GM21381 (cell line): Measurements from ENCODE around the gene ZBTB20.

Experiments
- ATAC-seq: cut with Tn5 transposase; IDR thresholded peaks from one replicate; pipeline ENCODE4 v1.9.1; 2021; ENCODE audit warnings: mild to moderate bottlenecking, moderate library complexity; ENCODE audit not compliant: unreplicated experiment

The ZBTB20 gene

DNA sequence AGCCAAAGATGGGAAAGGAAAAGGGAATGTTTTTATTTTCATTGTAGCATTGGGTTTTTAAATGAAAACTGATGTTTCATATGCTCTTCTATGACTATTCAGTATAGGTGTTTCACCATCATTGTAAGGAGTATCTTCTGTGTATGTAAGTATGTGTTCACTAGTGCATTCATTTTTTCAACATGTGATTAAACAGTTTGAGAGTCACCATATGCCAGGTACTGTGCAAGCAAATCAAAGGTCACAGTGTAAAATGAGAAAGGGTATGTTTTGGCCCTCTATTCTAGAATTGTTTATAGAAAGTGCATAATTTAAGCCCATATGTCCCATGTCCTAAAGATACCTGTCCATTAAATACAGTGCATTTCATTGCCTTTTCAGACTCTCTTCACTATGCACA lies 207.2 kb downstream of the ZBTB20 start:
- no peak for ATAC-seq

DNA sequence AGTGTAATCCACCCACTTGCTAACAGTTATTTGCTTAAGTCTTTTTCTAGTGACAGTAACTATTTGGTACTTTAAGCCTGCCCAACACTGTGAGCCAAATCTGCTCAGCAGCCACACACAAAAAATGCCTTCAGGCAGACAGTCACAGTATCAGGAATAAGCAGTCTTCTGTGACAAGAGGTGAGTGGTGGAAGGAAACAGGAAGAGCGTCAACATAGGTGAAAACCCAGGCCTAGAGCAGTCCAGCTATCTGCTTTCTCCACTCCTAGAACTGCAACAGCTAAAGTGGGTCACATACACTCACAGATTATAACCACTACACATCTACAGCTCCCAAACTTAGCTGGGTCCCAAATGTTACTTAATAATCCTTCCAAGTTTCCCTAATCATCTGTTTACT lies 213.7 kb downstream of the ZBTB20 start:
- ATAC-seq: no peak

DNA sequence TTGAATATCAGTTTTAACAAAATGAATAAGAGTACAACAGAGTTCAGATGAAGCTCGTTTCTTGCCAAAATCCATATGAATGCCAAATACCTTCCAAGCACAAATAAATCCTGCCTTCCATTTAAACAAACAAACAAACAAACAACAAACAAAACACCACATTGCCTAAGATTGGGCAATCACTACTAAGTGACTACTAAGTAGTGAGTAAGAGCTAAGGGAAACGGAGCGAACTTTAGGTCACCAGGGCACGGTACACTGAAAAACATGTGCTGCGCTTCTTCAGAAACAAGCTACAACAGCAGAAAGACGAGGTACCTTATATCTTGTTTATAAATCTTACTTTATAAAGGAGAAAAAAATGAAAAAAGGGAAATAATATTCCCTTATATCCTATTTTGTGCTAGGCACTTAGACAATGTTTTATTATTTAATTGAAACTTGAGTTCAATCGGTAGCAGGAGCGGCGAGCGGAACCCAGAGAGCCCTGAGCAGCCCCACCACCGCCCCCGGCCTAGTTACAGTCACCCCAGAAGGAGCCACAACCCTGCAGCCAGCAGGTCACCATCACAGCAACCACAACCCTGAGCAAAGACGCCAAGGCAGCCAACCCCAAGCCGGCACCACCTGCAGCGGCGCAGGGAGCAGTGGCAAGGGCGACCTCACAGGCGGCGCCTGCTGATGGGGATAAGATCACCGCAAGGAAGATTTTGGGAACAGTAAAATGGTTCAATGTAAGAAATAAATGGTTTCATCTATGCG lies 216.9 kb downstream of the ZBTB20 start:
- no peak for ATAC-seq

DNA sequence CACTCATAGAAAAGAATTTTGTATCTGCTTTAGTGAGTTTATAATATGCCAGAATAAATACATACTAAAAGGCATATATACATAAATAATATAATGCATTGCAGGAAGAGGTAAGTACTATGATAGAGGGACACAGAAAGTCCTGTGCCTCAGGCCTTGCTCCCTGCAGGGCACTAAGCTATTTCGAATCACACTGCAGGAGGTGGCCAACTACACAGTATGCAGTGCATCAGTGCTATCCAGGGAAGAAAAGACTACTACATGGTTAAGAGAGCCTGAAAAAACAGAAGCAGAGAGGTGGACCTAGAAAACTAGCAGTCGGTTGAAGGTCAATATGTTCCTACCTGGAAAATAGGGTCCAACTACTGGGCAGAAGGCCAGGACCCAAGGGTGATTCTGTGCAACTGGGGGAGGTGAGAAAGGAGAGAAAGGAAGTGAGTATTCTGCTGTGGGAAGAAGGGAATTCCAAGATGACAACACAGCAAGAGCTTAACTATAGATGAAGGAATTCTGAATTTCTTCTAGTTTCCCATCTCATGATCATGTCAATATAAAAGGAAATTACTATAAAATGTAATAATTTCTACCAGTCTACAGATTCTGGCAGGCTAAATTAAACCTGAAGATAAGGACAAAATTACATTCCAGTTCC lies 218.0 kb downstream of the ZBTB20 start:
- no peak for ATAC-seq

DNA sequence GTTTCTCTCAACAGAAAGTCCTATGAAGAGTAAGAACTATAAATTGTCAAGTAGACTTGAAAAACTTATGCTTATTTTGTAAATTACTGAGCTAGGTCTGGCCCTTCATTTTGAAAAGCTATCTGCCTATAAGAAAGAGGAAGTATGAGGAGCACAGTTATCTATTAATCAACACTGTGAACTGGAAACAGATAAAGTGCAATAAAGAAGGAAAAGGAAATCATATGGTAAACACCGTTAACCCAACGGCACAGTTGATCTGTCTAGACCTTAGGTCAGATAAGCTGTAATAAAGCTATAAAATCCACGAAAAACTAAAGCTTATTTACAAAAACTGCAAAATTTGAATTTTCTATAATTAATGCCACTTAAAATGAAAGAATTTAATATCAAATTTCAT lies 242.5 kb downstream of the ZBTB20 start:
- ATAC-seq: no peak

DNA sequence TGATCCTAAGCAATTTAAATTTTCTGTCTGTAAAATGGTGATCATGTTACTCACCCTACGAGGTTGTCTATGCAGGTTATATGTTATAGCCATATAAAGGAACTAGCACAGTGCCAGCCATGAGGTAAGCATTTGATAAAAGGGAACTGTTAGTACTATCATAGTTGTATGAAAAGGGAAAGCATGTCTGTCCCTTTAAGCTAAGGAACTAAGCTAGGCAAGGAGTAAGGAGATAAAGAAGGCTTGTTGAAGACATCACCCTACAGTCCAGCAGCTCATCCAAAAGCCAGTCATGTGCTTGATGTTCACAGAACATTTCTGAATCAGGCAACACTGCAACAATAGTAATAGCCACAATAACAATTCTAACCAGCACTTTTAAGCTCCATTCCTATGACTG lies 243.9 kb downstream of the ZBTB20 start:
- ATAC-seq: no peak

DNA sequence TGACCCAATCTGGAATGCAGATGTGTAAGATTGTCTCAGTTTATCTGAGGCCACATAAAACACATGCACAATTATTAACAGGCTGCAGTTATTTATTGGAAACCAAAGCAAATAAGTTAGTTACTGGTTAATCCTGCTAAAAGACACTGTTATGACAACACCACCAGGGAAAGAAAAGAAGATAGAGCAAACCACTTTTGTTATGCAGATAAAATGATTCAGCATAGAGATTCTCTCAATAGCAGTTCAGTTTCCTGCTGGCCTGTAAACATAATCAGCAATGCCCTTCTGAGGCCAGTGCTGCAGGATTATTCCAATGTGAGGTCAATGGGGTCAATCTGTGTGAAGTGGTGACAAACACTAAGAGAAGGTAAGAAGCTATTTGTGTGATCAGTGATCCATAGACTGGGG lies 244.4 kb downstream of the ZBTB20 start:
- ATAC-seq: no peak

DNA sequence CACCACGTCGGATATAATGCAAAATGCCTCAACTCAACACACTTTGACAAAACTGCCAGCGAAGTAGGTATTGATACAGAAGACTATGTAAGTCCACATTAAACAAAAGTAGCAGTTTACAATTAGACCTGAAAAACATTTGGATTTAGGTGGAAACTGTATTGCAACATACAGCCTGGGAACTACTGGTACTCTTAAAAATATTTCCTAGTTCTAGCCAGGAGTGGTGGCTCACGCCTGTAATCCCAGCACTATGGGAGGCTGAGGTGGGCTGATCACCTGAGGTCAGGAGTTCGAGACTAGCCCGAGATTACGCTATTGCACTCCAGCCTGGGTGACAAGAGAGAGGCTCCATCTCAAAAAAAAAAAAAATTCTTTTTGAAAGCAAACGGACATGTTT lies 246.2 kb downstream of the ZBTB20 start:
- ATAC-seq: no peak

DNA sequence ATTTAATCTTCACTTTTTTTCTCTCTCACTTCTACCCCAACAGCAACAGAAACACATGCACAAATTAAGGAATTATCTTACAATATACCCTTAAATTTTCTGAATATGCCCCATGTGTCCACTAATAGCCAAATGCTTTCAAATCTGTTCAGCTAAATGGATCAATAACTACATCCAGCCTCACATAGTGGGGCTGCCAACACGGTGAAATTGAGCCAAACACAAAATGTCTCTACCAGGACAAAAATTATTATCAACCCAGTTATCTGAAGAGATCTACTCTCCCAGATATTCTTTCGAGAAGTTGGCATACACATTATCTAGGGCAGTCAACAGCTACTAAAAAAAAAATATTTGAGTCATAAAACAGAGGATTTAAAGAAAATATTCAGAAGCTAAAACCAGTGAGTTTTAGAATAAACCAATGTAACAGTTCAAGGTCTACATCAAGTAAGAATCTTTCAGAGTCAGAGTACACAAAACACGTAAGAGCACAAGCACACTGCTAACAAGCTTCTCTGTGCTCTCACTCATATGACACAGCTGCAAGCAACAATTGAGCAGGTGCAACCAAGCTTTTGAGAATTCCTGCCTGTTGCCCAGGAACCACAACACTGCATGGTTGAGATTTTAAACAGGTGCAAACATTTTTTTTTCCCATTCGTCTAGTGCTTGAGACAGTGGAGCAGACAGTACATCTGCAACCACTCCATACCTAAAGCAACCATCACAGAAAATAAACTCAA lies 247.7 kb downstream of the ZBTB20 start:
- no peak for ATAC-seq

DNA sequence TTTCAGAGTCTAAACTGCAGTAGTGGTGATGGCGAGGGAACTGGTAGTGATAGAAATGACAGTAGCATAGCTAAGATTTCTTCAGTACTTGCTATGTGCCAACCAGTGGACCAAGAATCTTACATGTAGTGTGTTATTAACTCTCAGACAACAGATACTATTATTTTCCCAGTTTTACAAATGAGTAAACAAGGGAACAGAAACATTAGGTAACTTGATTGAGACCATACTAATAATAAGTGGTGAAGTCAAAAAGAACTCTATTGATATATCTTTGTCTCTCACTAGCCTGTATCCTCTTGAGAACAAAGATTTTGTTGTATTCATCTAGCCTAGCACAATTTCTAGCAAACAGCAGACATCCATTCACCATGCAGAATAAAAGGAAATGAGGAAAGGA lies 250.1 kb downstream of the ZBTB20 start:
- no peak for ATAC-seq

DNA sequence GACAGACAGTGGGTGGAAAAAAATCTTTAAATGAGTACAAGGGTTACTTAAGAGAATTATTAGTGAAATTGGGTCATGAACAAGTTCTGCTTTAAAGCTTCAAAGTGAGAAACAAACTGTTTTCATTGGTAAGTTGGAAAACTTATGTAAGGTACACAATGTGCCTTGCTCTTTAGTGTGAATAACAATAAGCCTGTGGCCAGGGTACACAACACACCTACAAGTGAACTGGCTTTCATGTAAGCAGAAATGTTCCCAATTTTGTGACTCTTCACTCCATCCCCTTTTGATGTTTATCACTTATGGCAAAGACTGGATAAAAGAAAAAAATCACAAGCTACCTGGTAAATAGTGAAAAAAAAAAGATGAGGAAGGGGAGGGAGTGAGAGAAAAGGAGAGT lies 253.7 kb downstream of the ZBTB20 start:
- ATAC-seq: no peak

DNA sequence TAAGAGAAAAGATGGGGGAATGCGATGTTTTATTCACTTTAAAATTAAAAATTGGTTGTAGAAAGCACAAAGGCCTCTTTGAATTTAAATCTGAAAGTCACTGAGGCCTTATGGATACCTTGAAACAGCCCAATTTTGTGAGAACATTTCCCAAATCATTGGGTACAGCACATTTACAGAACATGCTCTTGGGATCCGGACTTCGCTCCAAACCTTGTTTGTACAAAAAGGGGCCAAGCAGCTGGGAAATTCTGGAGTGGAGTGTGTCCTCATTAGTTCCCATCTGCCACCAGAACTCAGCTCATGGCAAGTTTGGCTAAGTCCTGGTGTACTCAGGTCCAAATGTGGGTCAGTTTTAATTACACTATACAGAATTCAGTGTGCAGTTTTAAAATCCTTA lies 254.2 kb downstream of the ZBTB20 start:
- no peak for ATAC-seq

DNA sequence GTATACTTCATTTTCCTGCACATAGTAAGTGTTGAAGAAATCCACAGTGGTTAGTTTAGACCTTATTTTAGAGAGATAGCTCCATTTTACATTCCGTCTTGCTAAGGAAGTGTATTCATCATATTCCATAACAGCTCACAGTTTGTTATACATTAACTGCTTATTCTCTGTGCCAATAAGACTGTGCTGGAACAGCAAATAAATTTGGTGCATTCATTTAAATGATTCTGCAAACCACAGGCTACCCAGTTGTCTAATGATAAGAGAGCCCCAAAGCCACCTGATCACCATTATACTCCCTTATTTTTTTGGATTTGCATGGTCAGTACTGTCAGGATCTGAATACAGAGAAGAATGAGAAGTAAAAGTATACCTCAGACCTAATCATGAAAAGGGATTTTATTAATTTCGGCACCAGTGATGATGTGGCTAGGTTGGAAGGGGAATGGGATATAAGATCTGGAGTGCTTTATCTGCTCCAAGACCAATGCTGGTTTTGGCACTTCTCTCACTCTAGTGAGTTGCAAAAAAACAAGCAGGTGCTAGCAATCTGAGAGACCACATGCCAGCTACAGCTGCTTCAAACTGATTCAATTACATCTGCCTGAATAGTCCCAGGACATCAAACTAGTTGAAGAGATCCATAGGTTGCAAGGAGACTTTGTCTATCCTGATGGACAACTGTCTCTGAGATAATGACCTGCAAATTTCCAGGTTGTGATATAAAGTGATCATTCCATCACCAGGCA lies 254.8 kb downstream of the ZBTB20 start:
- no peak for ATAC-seq

DNA sequence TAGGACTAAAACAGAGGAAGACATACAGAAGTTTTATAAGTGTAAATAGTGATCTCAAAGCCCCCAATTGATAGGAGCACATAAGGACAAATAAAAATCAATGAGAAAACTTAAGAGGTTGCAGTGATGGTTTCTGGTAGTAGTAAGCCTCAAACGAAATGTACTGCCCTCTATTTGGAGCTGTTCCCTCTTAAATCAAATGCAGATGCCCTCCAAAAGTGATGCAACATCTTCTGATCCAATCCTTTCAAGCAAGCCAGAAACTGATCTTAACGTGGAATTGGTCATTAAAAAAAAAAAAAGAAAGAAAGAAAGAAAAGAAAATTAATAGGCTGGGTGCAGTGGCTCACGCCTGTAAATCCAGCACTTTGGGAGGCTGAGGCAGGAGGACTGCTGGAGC lies 259.3 kb downstream of the ZBTB20 start:
- no peak for ATAC-seq

DNA sequence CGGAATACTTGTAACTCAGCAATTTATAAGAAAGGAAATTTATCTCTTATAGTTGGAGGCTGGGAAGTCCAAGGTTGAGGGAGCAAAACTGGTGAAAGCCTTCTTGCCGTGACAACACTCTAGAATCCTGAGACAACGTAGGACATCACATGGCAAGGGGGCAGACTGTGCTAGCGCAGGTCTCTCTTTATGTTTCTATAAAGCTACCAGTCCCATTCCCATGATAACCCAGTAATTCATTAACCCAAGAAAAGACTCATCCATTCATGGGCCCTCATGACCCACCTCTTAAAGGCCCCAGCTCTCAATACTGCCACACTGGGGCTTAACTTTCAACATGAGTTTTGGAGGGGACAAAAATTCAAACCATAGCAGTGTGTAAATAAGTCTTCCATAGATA lies 260.2 kb downstream of the ZBTB20 start:
- ATAC-seq: no peak

DNA sequence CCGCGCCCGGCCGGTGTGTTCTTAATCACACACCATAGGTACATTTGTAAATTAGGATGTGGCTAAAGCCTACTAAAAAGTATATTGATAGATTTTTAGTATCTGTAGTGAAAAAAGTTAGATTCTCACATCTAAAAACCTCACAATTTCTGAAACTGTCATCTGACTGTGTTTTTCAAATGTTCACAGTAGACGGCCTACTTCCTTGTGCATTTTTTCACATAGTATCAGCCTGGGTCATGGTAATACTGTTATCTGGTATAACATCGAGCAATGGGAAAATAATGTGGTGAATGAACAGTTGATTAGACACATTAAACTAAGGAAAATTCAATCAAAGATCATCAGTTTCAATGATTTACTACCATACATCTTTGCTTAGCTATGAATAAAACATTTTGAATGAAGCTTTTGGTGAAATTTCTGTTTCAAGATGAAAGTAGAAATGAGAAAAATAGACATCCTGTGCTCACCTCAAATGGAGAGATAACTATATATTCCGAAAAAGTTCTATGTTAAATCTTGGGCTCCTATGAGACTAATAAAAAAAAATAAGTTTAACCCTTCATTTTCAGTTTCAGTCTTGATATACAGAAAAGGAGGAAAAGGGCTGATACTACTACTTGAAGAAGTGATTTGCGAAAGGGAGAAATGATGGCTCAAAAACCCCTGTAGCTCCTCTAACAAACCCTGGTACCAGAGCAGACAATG lies 262.7 kb downstream of the ZBTB20 start:
- no peak for ATAC-seq

DNA sequence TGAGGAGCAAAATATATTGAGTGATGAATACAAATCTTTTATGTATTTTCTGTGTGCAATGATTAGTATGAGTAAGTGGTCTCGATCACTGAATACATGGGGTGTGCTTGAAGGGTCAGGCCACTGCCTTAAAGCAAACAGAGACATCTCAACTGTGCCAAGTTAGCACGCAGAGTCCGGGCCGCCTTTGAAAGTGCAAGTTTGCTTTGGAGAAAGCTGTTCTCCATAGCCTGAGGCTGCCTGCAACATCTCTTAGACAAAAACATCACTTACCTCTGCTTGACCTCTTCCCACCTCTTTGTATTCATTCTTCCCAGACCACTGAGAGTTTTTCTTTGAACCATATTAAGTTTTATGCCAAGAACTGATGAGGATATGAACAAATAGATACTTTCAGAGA lies 267.0 kb downstream of the ZBTB20 start:
- ATAC-seq: no peak

DNA sequence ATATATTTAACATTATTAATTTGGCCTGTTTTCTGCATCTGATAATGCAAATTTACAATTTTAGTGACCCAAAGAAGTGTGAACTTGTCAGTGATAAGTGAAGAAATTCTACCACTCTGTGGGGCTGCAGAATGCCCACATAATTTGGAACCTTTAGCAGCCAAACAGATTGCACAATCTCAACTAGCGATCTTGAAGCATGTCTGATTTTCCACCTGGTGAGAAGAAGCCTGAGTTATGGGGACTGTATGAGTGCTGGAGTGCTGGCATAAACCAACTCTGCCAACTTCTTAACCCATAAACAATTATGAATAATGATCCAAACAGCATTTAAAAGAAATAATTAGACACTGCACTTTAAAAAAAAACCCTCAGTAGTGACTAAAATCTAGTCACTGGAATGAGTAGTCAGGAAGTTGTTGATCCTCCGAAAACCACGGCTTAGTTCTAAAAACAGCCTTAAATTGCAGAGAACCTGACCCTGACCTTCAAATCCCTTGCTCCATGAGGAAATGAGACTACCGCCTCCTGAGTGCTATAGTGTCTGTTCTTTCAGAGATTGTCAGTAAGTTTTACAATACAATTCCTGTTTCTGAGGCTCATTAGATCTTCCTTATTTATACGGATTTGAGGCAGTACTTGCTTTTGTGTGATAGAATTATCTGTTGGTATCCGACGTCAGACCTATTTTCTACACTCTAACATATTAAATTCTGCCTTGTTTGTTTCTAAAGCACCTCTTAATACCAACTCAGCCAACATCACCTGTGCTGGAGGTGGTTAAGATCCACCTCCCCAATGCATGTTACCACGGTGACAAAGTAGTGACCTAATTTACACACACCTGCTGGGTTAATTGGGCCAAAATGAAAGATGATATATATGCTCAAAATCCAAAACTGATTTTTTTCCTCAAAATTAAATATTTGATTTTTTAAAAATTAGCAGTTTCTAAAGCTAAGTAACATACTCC lies 267.7 kb downstream of the ZBTB20 start:
- ATAC-seq: peak; percentile 67

DNA sequence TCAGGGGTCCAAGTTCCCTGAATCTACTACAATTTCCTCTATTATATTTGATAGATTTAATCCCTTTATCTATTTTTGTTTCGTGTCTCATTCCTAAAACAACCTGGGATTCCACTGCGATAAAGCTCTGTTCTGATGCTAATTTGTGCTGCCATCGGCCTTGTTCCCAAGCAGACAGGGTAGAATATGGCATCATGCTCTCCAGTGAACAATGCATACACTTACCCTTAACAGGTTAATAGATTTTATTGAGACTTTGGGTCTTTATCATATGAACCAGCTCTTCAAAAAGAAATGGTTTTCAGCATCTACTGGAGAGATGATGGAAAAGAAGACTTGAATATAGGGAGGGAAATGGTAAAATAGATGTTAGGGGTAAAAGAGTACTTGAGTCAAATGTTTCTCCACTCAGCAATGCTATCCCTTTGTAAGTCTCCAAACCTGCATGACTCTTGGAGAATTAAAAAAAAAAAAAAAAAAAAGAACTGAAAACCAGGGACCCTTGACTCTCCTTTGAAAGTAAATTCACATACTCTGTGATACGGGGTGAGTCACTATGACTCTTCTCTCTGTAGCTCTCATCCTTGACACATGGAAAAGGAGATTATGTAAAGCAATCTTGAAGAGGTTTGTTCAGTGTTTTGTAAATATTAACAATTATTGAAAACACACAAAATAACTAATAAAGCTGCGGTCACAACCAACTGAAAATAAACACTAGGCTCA lies 268.8 kb downstream of the ZBTB20 start:
- ATAC-seq: no peak
